Measurements from ENCODE around the gene CEP112. TPM values are rescaled to one million over a fixed set of nuclear protein-coding genes. Genes with fewer than 3 reads are reported as not detected.

The CEP112 gene
- polyA plus RNA-seq, 1 donor from 2014 or later: 6.0 TPM

GRCh38 chr17:65868881-65869280 is 323.1 kb downstream of the CEP112 start:
- TF ChIP-seq MXI1 (conservative IDR thresholded peaks at IDR 0.05; ENCODE audit: poor library complexity, severe bottlenecking) (no peak), POLR2AphosphoS5 (IDR thresholded peaks at IDR 0.05) (no peak), SMC3 (conservative IDR thresholded peaks at IDR 0.05; ENCODE audit: poor library complexity) (no peak), EZH2 (IDR thresholded peaks at IDR 0.05; ENCODE audit: borderline replicate concordance, insufficient read depth, low read length, poor library complexity, severe bottlenecking) (no peak), RAD21 (conservative IDR thresholded peaks at IDR 0.05) (no peak), EP300 (conservative IDR thresholded peaks at IDR 0.05; ENCODE audit: poor library complexity, severe bottlenecking) (no peak), REST (IDR thresholded peaks at IDR 0.05; ENCODE audit: borderline replicate concordance) (no peak), TAF1 (IDR thresholded peaks at IDR 0.05; ENCODE audit: low read depth) (no peak), CTCF (IDR thresholded peaks at IDR 0.05; ENCODE audit: poor library complexity, severe bottlenecking) (no peak)
- no peaks in the 10 kb centered on the region for H3K36me3 ChIP-seq (ENCODE audit: insufficient read depth, low read length)
- H3F3A ChIP-seq (ENCODE audit: insufficient read depth, low read length, poor library complexity, severe bottlenecking): no peaks in the 10 kb centered on the region
- no peak overlapping the region for H3K27ac ChIP-seq (ENCODE audit: low read length)
- H3K4me3 ChIP-seq (ENCODE audit: low read length): no peak overlapping the region
- no peak overlapping the region for H3K4me2 ChIP-seq (ENCODE audit: low read length)
- H3K9me2 ChIP-seq (ENCODE audit: insufficient read depth, low read length): no peaks in the 10 kb centered on the region
- H3K79me2 ChIP-seq (replicated peaks; ENCODE audit: insufficient read depth, low read length): no peaks in the 10 kb centered on the region
- no peak overlapping the region for H2AFZ ChIP-seq (ENCODE audit: low read depth, low read length)
- no peaks in the 10 kb centered on the region for H3K27me3 ChIP-seq (ENCODE audit: insufficient read depth, low read depth, low read length)
- H4K20me1 ChIP-seq (ENCODE audit: insufficient read depth): no peaks in the 10 kb centered on the region
- no peaks in the 10 kb centered on the region for H3K9me3 ChIP-seq (ENCODE audit: low read length)
- no peak overlapping the region for H3K9ac ChIP-seq (ENCODE audit: low read length)

- no peak overlapping the region for H3K9ac ChIP-seq (ENCODE audit: low read length)
- no peaks in the 10 kb centered on the region for H3F3A ChIP-seq (ENCODE audit: insufficient read depth, low read length, poor library complexity, severe bottlenecking)
- no peak overlapping the region for H3K4me3 ChIP-seq (ENCODE audit: low read length)
- H3K36me3 ChIP-seq (ENCODE audit: insufficient read depth, low read length): no peaks in the 10 kb centered on the region
- no peaks in the 10 kb centered on the region for H4K20me1 ChIP-seq (ENCODE audit: insufficient read depth)
- H3K9me2 ChIP-seq (ENCODE audit: insufficient read depth, low read length): no peaks in the 10 kb centered on the region
- H3K4me2 ChIP-seq (ENCODE audit: low read length): no peak overlapping the region
- no peak overlapping the region for H2AFZ ChIP-seq (ENCODE audit: low read depth, low read length)
- H3K27me3 ChIP-seq (ENCODE audit: insufficient read depth, low read depth, low read length): no peaks in the 10 kb centered on the region
- no peak for TF ChIP-seq TAF1 (IDR thresholded peaks at IDR 0.05; ENCODE audit: low read depth)
- no peak for TF ChIP-seq EP300 (conservative IDR thresholded peaks at IDR 0.05; ENCODE audit: poor library complexity, severe bottlenecking)
- no peak for TF ChIP-seq RAD21 (conservative IDR thresholded peaks at IDR 0.05)
- no peak for TF ChIP-seq MXI1 (conservative IDR thresholded peaks at IDR 0.05; ENCODE audit: poor library complexity, severe bottlenecking)
- TF ChIP-seq CTCF (IDR thresholded peaks at IDR 0.05; ENCODE audit: poor library complexity, severe bottlenecking): no peak
- no peak for TF ChIP-seq POLR2AphosphoS5 (IDR thresholded peaks at IDR 0.05)
- TF ChIP-seq REST (IDR thresholded peaks at IDR 0.05; ENCODE audit: borderline replicate concordance): no peak
- TF ChIP-seq EZH2 (IDR thresholded peaks at IDR 0.05; ENCODE audit: borderline replicate concordance, insufficient read depth, low read length, poor library complexity, severe bottlenecking): no peak
- no peak for TF ChIP-seq SMC3 (conservative IDR thresholded peaks at IDR 0.05; ENCODE audit: poor library complexity)
- no peak overlapping the region for H3K27ac ChIP-seq (ENCODE audit: low read length)
- H3K79me2 ChIP-seq (replicated peaks; ENCODE audit: insufficient read depth, low read length): no peaks in the 10 kb centered on the region
- H3K9me3 ChIP-seq (ENCODE audit: low read length): no peaks in the 10 kb centered on the region
Measured at GRCh38 chr17:65867014-65867413, 324.9 kb downstream of the CEP112 start.

Data from neural cell (in vitro differentiated cells).